ENCODE data around the gene PANX1.
A peak's percentile ranks its signal among the peaks of the same experiment; 100 is the strongest.

PANX1 gene

GRCh38 chr11:94125407-94126115 lies 3.1 kb upstream of the PANX1 start:
- peak overlapping the region in 1 of 3 experiments; percentile 82 for H3K27ac Mint-ChIP-seq
- TF ChIP-seq, protein P1, sequence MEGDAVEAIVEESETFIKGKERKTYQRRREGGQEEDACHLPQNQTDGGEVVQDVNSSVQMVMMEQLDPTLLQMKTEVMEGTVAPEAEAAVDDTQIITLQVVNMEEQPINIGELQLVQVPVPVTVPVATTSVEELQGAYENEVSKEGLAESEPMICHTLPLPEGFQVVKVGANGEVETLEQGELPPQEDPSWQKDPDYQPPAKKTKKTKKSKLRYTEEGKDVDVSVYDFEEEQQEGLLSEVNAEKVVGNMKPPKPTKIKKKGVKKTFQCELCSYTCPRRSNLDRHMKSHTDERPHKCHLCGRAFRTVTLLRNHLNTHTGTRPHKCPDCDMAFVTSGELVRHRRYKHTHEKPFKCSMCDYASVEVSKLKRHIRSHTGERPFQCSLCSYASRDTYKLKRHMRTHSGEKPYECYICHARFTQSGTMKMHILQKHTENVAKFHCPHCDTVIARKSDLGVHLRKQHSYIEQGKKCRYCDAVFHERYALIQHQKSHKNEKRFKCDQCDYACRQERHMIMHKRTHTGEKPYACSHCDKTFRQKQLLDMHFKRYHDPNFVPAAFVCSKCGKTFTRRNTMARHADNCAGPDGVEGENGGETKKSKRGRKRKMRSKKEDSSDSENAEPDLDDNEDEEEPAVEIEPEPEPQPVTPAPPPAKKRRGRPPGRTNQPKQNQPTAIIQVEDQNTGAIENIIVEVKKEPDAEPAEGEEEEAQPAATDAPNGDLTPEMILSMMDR (IDR thresholded peaks at IDR 0.05; ENCODE audit: unreplicated experiment in 3 of 3) = no peak
- H3K9me3 Mint-ChIP-seq = peaks cover 4% of the 10 kb centered on the region
- H3K27me3 Mint-ChIP-seq (ENCODE audit: low read depth) = no peaks in the 10 kb centered on the region
- no peaks in the 10 kb centered on the region for H3K36me3 Mint-ChIP-seq (ENCODE audit: low read depth)
- peak overlapping the region; percentile 45 to 80 (median 67) for H3K4me3 Mint-ChIP-seq
- H3K4me1 Mint-ChIP-seq = peaks cover 22% of the 10 kb centered on the region

- Mint-ChIP-seq H3K4me1 (peaks cover 22% of the 10 kb centered on the region), H3K4me3 (peak overlapping the region in 2 of 3 experiments; percentile 96), H3K9me3 (peaks cover 4% of the 10 kb centered on the region), H3K36me3 (ENCODE audit: low read depth) (no peaks in the 10 kb centered on the region), H3K27ac (peak overlapping the region; percentile 95 to 99 (median 96)), H3K27me3 (ENCODE audit: low read depth) (no peaks in the 10 kb centered on the region)
- TF ChIP-seq, protein P1 (IDR thresholded peaks at IDR 0.05; ENCODE audit: unreplicated experiment in 3 of 3) = no peak
These were observed 1.0 kb upstream of the PANX1 start for GRCh38 chr11:94127638-94128037.

GRCh38 chr11:94128291-94128745 lies 323 bp upstream of the PANX1 start:
- H3K9me3 Mint-ChIP-seq = peaks cover 4% of the 10 kb centered on the region
- peak overlapping the region in 2 of 3 experiments; percentile 96 for H3K4me3 Mint-ChIP-seq
- no peaks in the 10 kb centered on the region for H3K36me3 Mint-ChIP-seq (ENCODE audit: low read depth)
- H3K27ac Mint-ChIP-seq = peak overlapping the region; percentile 95 to 99 (median 96)
- peaks cover 24% of the 10 kb centered on the region for H3K4me1 Mint-ChIP-seq
- TF ChIP-seq, protein P1 (IDR thresholded peaks at IDR 0.05; ENCODE audit: unreplicated experiment in 3 of 3) = no peak
- no peaks in the 10 kb centered on the region for H3K27me3 Mint-ChIP-seq (ENCODE audit: low read depth)

- no peaks in the 10 kb centered on the region for H3K36me3 Mint-ChIP-seq (ENCODE audit: low read depth)
- no peak overlapping the region for H3K4me3 Mint-ChIP-seq
- H3K9me3 Mint-ChIP-seq = no peaks in the 10 kb centered on the region
- H3K27ac Mint-ChIP-seq = no peak overlapping the region
- TF ChIP-seq, protein P1 (IDR thresholded peaks at IDR 0.05; ENCODE audit: unreplicated experiment in 3 of 3) = no peak
- no peaks in the 10 kb centered on the region for H3K27me3 Mint-ChIP-seq (ENCODE audit: low read depth)
- peaks cover 36% of the 10 kb centered on the region for H3K4me1 Mint-ChIP-seq
These were observed 1.1 kb downstream of the PANX1 start for GRCh38 chr11:94129512-94130297.

DNA sequence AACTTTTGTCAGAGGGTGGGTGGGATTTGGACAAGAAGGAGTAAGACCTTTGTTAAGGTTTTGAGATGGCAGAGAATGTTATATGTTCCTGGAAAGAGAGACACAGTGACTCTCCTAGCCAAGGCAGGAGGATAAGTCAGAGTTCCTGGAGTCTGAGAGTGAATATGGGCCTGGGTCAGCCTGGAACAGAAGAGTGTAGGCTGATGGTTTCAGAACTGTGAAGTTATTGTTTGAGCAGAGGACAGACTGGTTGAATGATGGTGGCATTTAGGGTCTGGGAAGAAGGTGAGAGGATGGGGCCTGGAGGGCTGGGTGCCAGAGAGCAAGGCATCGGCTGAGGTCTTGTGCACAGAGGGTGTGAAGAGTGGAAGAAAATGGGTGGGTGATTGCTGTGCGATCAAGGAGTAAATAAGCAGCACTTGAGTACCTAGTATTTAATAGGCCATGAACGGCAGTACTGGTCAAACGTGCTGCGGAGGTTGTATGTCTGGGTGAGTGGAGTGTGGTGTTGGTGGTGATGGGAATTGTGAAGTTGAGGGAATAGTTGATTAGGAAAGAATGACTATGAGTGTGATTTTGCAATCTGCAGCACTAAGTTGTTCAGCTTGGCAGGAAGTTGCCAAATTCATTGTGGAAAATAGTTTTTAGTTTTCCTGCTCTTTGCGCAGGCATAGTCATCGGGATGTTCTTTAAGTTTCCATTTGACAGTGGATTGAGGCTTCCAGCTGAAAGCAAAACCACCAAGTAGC lies 1.8 kb downstream of the PANX1 start:
- Mint-ChIP-seq H3K27me3 (ENCODE audit: low read depth) (no peaks in the 10 kb centered on the region), H3K4me3 (no peak overlapping the region), H3K4me1 (peaks cover 43% of the 10 kb centered on the region), H3K9me3 (no peaks in the 10 kb centered on the region), H3K27ac (no peak overlapping the region), H3K36me3 (ENCODE audit: low read depth) (no peaks in the 10 kb centered on the region)
- TF ChIP-seq, protein P1 (IDR thresholded peaks at IDR 0.05; ENCODE audit: unreplicated experiment in 3 of 3) = no peak
